SK-N-SH (cell line): ENCODE measurements around the gene LHFPL6.

Experiments used
- FOXM1 ChIP-seq: IDR thresholded peaks from 2 replicates; pipeline ENCODE4 v1.4.0; 2012; ENCODE audit warnings: low read depth, mild to moderate bottlenecking
- JUND ChIP-seq: IDR thresholded peaks from 2 replicates; pipeline ENCODE4 v1.4.0; 2012
- MXI1 ChIP-seq: IDR thresholded peaks from 2 replicates; pipeline ENCODE4 v1.6.1; 2012; ENCODE audit warnings: mild to moderate bottlenecking, low read depth, low read length, improper control_type of control experiment
- POLR2AphosphoS5 ChIP-seq: IDR thresholded peaks from 2 replicates; pipeline ENCODE4 v1.6.1; 2012; ENCODE audit warnings: low read depth, low read length
- RFX5 ChIP-seq: IDR thresholded peaks from 2 replicates; pipeline ENCODE4 v1.6.1; 2012; ENCODE audit warnings: mild to moderate bottlenecking, improper control_type of control experiment, low read length
- TCF12 ChIP-seq: IDR thresholded peaks from 2 replicates; pipeline ENCODE4 v1.4.0; 2012
- TF ChIP-seq, protein P1 (sequence below): fragments of 200-600 bp; sonication (generic); IDR thresholded peaks from 2 replicates; pipeline ENCODE4 v1.6.1; 2017; ENCODE audit warnings: antibody characterized with exemption, mild to moderate bottlenecking, moderate library complexity

DNA sequence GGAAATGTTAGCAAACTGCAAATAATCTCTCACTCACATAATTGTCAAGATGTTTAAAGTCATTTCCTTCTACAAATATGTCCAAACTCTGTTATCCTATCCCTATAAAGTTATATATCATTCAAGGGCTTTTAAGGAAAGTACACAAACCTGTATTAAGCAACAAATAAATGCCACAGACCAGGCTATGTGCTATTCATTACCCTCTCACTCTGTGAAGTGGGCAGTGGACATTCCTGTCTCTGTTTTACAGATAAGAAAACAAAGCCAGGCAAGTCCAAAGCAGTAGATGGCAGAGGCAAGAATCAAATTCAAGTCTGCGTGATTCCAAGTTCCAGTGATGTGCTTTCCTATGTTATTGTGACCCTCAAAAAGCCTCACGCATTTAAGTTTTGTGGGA lies 140.6 kb downstream of the LHFPL6 start:
- TF ChIP-seq MXI1 (no peak), POLR2AphosphoS5 (no peak), FOXM1 (no peak), TCF12 (no peak), JUND (no peak), RFX5 (no peak)
- TF ChIP-seq, protein P1, sequence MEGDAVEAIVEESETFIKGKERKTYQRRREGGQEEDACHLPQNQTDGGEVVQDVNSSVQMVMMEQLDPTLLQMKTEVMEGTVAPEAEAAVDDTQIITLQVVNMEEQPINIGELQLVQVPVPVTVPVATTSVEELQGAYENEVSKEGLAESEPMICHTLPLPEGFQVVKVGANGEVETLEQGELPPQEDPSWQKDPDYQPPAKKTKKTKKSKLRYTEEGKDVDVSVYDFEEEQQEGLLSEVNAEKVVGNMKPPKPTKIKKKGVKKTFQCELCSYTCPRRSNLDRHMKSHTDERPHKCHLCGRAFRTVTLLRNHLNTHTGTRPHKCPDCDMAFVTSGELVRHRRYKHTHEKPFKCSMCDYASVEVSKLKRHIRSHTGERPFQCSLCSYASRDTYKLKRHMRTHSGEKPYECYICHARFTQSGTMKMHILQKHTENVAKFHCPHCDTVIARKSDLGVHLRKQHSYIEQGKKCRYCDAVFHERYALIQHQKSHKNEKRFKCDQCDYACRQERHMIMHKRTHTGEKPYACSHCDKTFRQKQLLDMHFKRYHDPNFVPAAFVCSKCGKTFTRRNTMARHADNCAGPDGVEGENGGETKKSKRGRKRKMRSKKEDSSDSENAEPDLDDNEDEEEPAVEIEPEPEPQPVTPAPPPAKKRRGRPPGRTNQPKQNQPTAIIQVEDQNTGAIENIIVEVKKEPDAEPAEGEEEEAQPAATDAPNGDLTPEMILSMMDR = no peak
